Measurements from ENCODE around the gene ACOT8.
"Not testable (repeated sequence)": the region's sequence is repeated elsewhere in the genome, so short reads cannot be mapped to it uniquely, and the experiment has no call there.

ACOT8 gene

GRCh38 chr20:45888681-45889080, 31.5 kb upstream of the ACOT8 start:
- in situ Hi-C loops (cut with MboI; ENCODE audit: low sequenced_read_pairs): no loop called here

- in situ Hi-C loops (cut with MboI; ENCODE audit: low sequenced_read_pairs): no loop called here
Observed at GRCh38 chr20:45887346-45887715, 30.1 kb upstream of the ACOT8 start, which contains the start of gene SPATA25. Gene SPATA25 (minus strand): TSS chr20:45887622. CDS start chr20:45887590, 32 bp downstream.

- in situ Hi-C loops (cut with MboI; ENCODE audit: low sequenced_read_pairs): no loop called here
Observed at GRCh38 chr20:45886590-45887345, 29.6 kb upstream of the ACOT8 start.

GRCh38 chr20:45883100-45883469, 25.9 kb upstream of the ACOT8 start:
- in situ Hi-C loops (cut with MboI; ENCODE audit: low sequenced_read_pairs): no loop called here

GRCh38 chr20:45882469-45883099, 25.4 kb upstream of the ACOT8 start:
- in situ Hi-C loops (cut with MboI; ENCODE audit: low sequenced_read_pairs): no loop called here

GRCh38 chr20:45880988-45881788, 24.0 kb upstream of the ACOT8 start, which contains the start of gene ZSWIM1:
Gene ZSWIM1 (plus strand): TSS chr20:45881227. CDS start chr20:45882593, 1,366 bp downstream.
- in situ Hi-C loops (cut with MboI; ENCODE audit: low sequenced_read_pairs): no loop called here

GRCh38 chr20:45878076-45878761, 21.0 kb upstream of the ACOT8 start:
- in situ Hi-C loops (cut with MboI; ENCODE audit: low sequenced_read_pairs): no loop called here

- in situ Hi-C loops (cut with MboI; ENCODE audit: low sequenced_read_pairs): no loop called here
Observed at GRCh38 chr20:45874576-45874975, 17.4 kb upstream of the ACOT8 start.

GRCh38 chr20:45874104-45874481, 16.9 kb upstream of the ACOT8 start:
- in situ Hi-C loops (cut with MboI; ENCODE audit: low sequenced_read_pairs): not testable (repeated sequence)

- in situ Hi-C loops (cut with MboI; ENCODE audit: low sequenced_read_pairs): no loop called here
Observed at GRCh38 chr20:45873409-45874103, 16.4 kb upstream of the ACOT8 start.

- in situ Hi-C loops (cut with MboI; ENCODE audit: low sequenced_read_pairs): no loop called here
Observed at GRCh38 chr20:45872626-45873025, 15.4 kb upstream of the ACOT8 start.

- in situ Hi-C loops (cut with MboI; ENCODE audit: low sequenced_read_pairs): no loop called here
Observed at GRCh38 chr20:45867819-45868176, 10.6 kb upstream of the ACOT8 start.

GRCh38 chr20:45867136-45867818, 10.1 kb upstream of the ACOT8 start:
- in situ Hi-C loops (cut with MboI; ENCODE audit: low sequenced_read_pairs): no loop called here

GRCh38 chr20:45866454-45866853, 9.3 kb upstream of the ACOT8 start:
- in situ Hi-C loops (cut with MboI; ENCODE audit: low sequenced_read_pairs): no loop called here

- in situ Hi-C loops (cut with MboI; ENCODE audit: low sequenced_read_pairs): no loop called here
Observed at GRCh38 chr20:45863543-45864470, 6.6 kb upstream of the ACOT8 start.

- in situ Hi-C loops (cut with MboI; ENCODE audit: low sequenced_read_pairs): no loop called here
Observed at GRCh38 chr20:45861221-45862075, 4.3 kb upstream of the ACOT8 start.

GRCh38 chr20:45860560-45861220, 3.5 kb upstream of the ACOT8 start:
- in situ Hi-C loops (cut with MboI; ENCODE audit: low sequenced_read_pairs): no loop called here

Data from HL-60/S4 (cell line).